Hepatocyte (in vitro differentiated cells): ENCODE data around the gene TNFRSF14. TPM values are rescaled to one million over a fixed set of nuclear protein-coding genes. Genes with fewer than 3 reads are reported as not detected.

Source experiments
- DNase-seq: peaks from one replicate; pipeline ENCODE4 v3.0.0-alpha.2; 2016; ENCODE audit warnings: low spot score
- H2AFZ ChIP-seq: fragments of 200-600 bp; sonication (generic); 2 replicates; pipeline ENCODE4 v1.6.0; 2016; ENCODE audit warnings: antibody characterized with exemption, mild to moderate bottlenecking
- H3K27ac ChIP-seq: fragments of 200-600 bp; sonication (generic); 2 replicates; pipeline ENCODE4 v1.5.1; 2016; ENCODE audit warnings: mild to moderate bottlenecking
- H3K27me3 ChIP-seq: fragments of 200-600 bp; sonication (generic); 2 replicates; pipeline ENCODE4 v1.6.1; 2016
- H3K36me3 ChIP-seq: fragments of 200-600 bp; sonication (generic); replicated peaks from 2 replicates; pipeline ENCODE4 v1.5.1; 2016; ENCODE audit warnings: low read depth; ENCODE audit not compliant: insufficient read depth
- H3K4me1 ChIP-seq: fragments of 200-600 bp; sonication (generic); 2 replicates; pipeline ENCODE4 v1.5.1; 2016; ENCODE audit warnings: mild to moderate bottlenecking, moderate library complexity; ENCODE audit not compliant: insufficient read depth
- H3K4me2 ChIP-seq: fragments of 200-600 bp; sonication (generic); 2 replicates; pipeline ENCODE4 v1.6.0; 2016
- H3K4me3 ChIP-seq: fragments of 200-600 bp; sonication (generic); 2 replicates; pipeline ENCODE4 v1.5.1; 2016; ENCODE audit warnings: mild to moderate bottlenecking
- H3K79me2 ChIP-seq: fragments of 200-600 bp; sonication (generic); 2 replicates; pipeline ENCODE4 v1.6.0; 2017; ENCODE audit warnings: mild to moderate bottlenecking
- H3K9me2 ChIP-seq: fragments of 200-600 bp; sonication (generic); replicated peaks from 2 replicates; pipeline ENCODE4 v1.6.0; 2017; ENCODE audit warnings: mild to moderate bottlenecking; ENCODE audit not compliant: insufficient read depth
- H3K9me3 ChIP-seq: fragments of 200-600 bp; sonication (generic); 2 replicates; pipeline ENCODE4 v1.5.1; 2016; ENCODE audit warnings: low read depth, mild to moderate bottlenecking
- H4K20me1 ChIP-seq: fragments of 200-600 bp; sonication (generic); 2 replicates; pipeline ENCODE4 v1.6.0; 2016; ENCODE audit warnings: mild to moderate bottlenecking; ENCODE audit not compliant: insufficient read depth, poor library complexity, severe bottlenecking
- CTCF ChIP-seq: fragments of 200-600 bp; sonication (generic); IDR thresholded peaks from 2 replicates; pipeline ENCODE4 v1.5.1; 2016; ENCODE audit warnings: antibody characterized with exemption, mild to moderate bottlenecking; ENCODE audit not compliant: poor library complexity
- EZH2 ChIP-seq: fragments of 200-600 bp; sonication (generic); IDR thresholded peaks from 2 replicates; pipeline ENCODE4 v1.6.1; 2016; ENCODE audit warnings: antibody characterized with exemption, mild to moderate bottlenecking, borderline replicate concordance
- EZH2phosphoT487 ChIP-seq: fragments of 200-600 bp; sonication (generic); IDR thresholded peaks from one replicate; pipeline ENCODE4 v1.6.1; 2018; ENCODE audit warnings: antibody characterized with exemption, mild to moderate bottlenecking, low read depth, moderate library complexity; ENCODE audit not compliant: unreplicated experiment, severe bottlenecking
- WGBS: methylation state at CpG from one replicate; pipeline ENCODE4 v1.1.6; 2016; ENCODE audit warnings: low lambda C conversion rate; ENCODE audit errors: missing lambda C conversion rate; 5-methylcytosine and 5-hydroxymethylcytosine counted together
- polyA plus RNA-seq: library from polyadenylated mRNA; unstranded; fragments of >200 nt; fragmentation: Nextera tagmentation; extraction: Ambion mirVana; gene quantifications from 2 replicates; pipeline ENCODE4 v1.2.1, GENCODE V29; 2016
- total RNA-seq: library from RNA; depleted of rRNA; stranded (reverse); fragments of >200 nt; gene quantifications from 2 replicates; pipeline ENCODE4 v1.2.3, GENCODE V29; 2014

TNFRSF14 gene
- total and polyA plus RNA-seq, 2 experiments from 2014 or later, result 5.3 to 6.1 TPM

GRCh38 chr1:2563205-2563604, 7.0 kb downstream of the TNFRSF14 start:
- Histone ChIP-seq H3K27me3 (no peaks in the 10 kb centered on the region), H4K20me1 (no peaks in the 10 kb centered on the region), H2AFZ (no peak overlapping the region), H3K4me3 (no peak overlapping the region), H3K79me2 (no peaks in the 10 kb centered on the region), H3K4me1 (no peaks in the 10 kb centered on the region), H3K27ac (no peak overlapping the region), H3K9me2 (no peaks in the 10 kb centered on the region), H3K9me3 (no peaks in the 10 kb centered on the region), H3K4me2 (no peak overlapping the region), H3K36me3 (no peaks in the 10 kb centered on the region)
- DNase-seq, result no peak
- WGBS, result 87% methylated on average over 15 of the region's 18 CpGs
- TF ChIP-seq CTCF (no peak), EZH2 (no peak), EZH2phosphoT487 (no peak)

- 89% methylated on average over 19 of the region's 20 CpGs for WGBS
- TF ChIP-seq EZH2phosphoT487 (no peak), EZH2 (no peak), CTCF (no peak)
- H3K27ac ChIP-seq, result no peak overlapping the region
Observed at GRCh38 chr1:2564006-2564814, 8.0 kb downstream of the TNFRSF14 start.

GRCh38 chr1:2564815-2565374, 8.7 kb downstream of the TNFRSF14 start:
- TF ChIP-seq CTCF, result no peak
- Histone ChIP-seq H2AFZ (no peak overlapping the region), H3K4me2 (no peak overlapping the region), H4K20me1 (no peaks in the 10 kb centered on the region), H3K9me3 (no peaks in the 10 kb centered on the region), H3K4me1 (no peaks in the 10 kb centered on the region), H3K9me2 (no peaks in the 10 kb centered on the region), H3K79me2 (no peaks in the 10 kb centered on the region), H3K36me3 (no peaks in the 10 kb centered on the region), H3K27me3 (no peaks in the 10 kb centered on the region), H3K27ac (no peak overlapping the region), H3K4me3 (no peak overlapping the region)
- DNase-seq, result no peak
- 66% methylated on average over 14 of the region's 14 CpGs for WGBS

More at GRCh38 chr1:2564006-2564814, 8.0 kb downstream of the TNFRSF14 start:
- no peaks in the 10 kb centered on the region for H4K20me1 ChIP-seq
- H3K36me3 ChIP-seq, result no peaks in the 10 kb centered on the region
- H3K4me2 ChIP-seq, result no peak overlapping the region
- no peak overlapping the region for H2AFZ ChIP-seq
- H3K4me3 ChIP-seq, result no peak overlapping the region
- DNase-seq, result no peak
- H3K9me2 ChIP-seq, result no peaks in the 10 kb centered on the region
- H3K27me3 ChIP-seq, result no peaks in the 10 kb centered on the region
- no peaks in the 10 kb centered on the region for H3K9me3 ChIP-seq
- no peaks in the 10 kb centered on the region for H3K79me2 ChIP-seq
- no peaks in the 10 kb centered on the region for H3K4me1 ChIP-seq
